Upper lobe of right lung (tissue), 1 donor: ENCODE measurements around the gene MRPS10. TPM values are rescaled to one million over a fixed set of nuclear protein-coding genes. Genes with fewer than 3 reads are reported as not detected.
"Not testable (repeated sequence)": the region's sequence is repeated elsewhere in the genome, so short reads cannot be mapped to it uniquely, and the experiment has no call there.

ENCODE experiments used
- ATAC-seq: fragments of 200-7000 bp; cut with Tn5 transposase; one replicate; pipeline ENCODE4 v1.9.1; 2020; ENCODE audit warnings: mild to moderate bottlenecking, moderate library complexity
- DNase-seq: peaks from one replicate; pipeline ENCODE4 v3.0.0-alpha.2; 2020
- H3K27ac ChIP-seq: fragments of 200-600 bp; one replicate; pipeline ENCODE4 v1.8.0; 2022
- H3K27me3 ChIP-seq: fragments of 200-600 bp; one replicate; pipeline ENCODE4 v1.8.0; 2022; ENCODE audit warnings: mild to moderate bottlenecking
- H3K36me3 ChIP-seq: fragments of 200-600 bp; one replicate; pipeline ENCODE4 v1.8.0; 2022
- H3K4me1 ChIP-seq: fragments of 200-600 bp; one replicate; pipeline ENCODE4 v1.8.0; 2022
- H3K4me3 ChIP-seq: fragments of 200-600 bp; one replicate; pipeline ENCODE4 v1.8.0; 2022; ENCODE audit warnings: mild to moderate bottlenecking
- H3K9me3 ChIP-seq: fragments of 200-600 bp; one replicate; pipeline ENCODE4 v1.8.0; 2022
- CTCF ChIP-seq: fragments of 200-600 bp; IDR thresholded peaks from one replicate; pipeline ENCODE4 v1.8.0; 2022; ENCODE audit warnings: antibody characterized with exemption
- intact Hi-C: fragments of 100-400 bp; cut with DNase I; formaldehyde crosslinking; loops from one replicate; pipeline ENCODE4 v1.11.0; 2022
- total RNA-seq: library from RNA; stranded (reverse); fragmentation: NEBNext Ultra II Directional; extraction: Animal tissue kit (Norgen Biotek cat#: 25700); gene quantifications from one replicate; pipeline ENCODE4 v1.2.1, GENCODE V29; 2021
- donor health status: DM: no; HTN: yes; CAD: no; lungs with severe emphysema.

Gene MRPS10
- total RNA-seq, 1 donor from 2014 or later = 24.8 TPM

DNA sequence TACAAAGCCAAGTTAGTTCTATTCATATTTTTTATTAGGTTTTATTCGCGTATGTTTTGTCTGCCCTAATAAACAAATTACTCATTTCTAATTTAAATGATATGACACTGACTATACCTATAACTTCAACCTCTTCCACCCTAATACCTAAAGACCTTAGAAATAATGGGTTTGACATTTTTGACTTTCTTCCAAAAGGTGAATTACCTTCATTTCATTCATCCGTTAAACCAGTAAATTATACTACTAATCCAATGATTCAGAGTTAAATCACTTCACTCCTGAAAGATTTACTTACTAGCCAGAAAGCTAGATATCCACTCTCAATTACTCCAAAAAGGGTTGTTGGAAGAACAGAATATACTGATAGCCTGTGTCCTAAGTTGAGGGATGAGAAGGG is 5.2 kb downstream of the MRPS10 start:
- Histone ChIP-seq H3K36me3 (peaks cover 64% of the 10 kb centered on the region), H3K27ac (no peak overlapping the region), H3K27me3 (no peaks in the 10 kb centered on the region), H3K4me1 (peaks cover 9% of the 10 kb centered on the region), H3K9me3 (no peaks in the 10 kb centered on the region), H3K4me3 (no peak overlapping the region)
- intact Hi-C loops = no loop called here
- ATAC-seq (no peak), DNase-seq (no peak)
- no peak for TF ChIP-seq CTCF

DNA sequence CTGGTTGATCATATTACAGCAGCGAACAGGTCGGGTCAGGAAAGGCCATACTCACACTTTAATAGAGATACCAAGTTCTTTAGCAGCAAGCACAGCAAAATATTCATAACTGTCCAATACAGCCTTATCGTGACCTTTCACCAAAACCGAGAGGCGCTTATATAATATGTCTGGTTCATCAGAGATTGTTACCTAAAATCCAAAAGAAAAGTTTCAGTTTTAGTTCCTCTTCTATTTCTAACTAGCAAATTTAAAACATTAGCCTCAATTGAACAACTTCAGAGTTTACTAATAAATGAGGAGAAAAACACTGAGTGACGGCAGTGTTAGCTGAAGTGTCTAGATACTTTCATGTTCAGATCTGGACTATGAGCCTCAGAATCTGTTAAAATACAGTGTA is 5.9 kb downstream of the MRPS10 start:
- Histone ChIP-seq H3K4me3 (no peak overlapping the region), H3K36me3 (peaks cover 71% of the 10 kb centered on the region), H3K27ac (no peak overlapping the region), H3K27me3 (no peaks in the 10 kb centered on the region), H3K4me1 (peaks cover 4% of the 10 kb centered on the region), H3K9me3 (no peaks in the 10 kb centered on the region)
- no peak for DNase-seq
- ATAC-seq = no peak
- no peak for TF ChIP-seq CTCF
- intact Hi-C loops = no loop called here

GRCh38 chr6:42210551-42210950 is 7.1 kb downstream of the MRPS10 start:
- H3K27me3 ChIP-seq = no peaks in the 10 kb centered on the region
- no peak for DNase-seq
- H3K4me1 ChIP-seq = no peaks in the 10 kb centered on the region
- no peak for ATAC-seq
- H3K27ac ChIP-seq = no peak overlapping the region
- TF ChIP-seq CTCF = no peak
- peaks cover 78% of the 10 kb centered on the region for H3K36me3 ChIP-seq
- no peak overlapping the region for H3K4me3 ChIP-seq
- H3K9me3 ChIP-seq = no peaks in the 10 kb centered on the region
- intact Hi-C loops = no loop called here

GRCh38 chr6:42207559-42207958 is 10.1 kb downstream of the MRPS10 start:
- H3K27me3 ChIP-seq, ATAC-seq, H3K4me1 ChIP-seq, H3K27ac ChIP-seq, H3K9me3 ChIP-seq, DNase-seq, intact Hi-C loops, H3K4me3 ChIP-seq: not testable (repeated sequence)
- H3K36me3 ChIP-seq = peaks cover 66% of the 10 kb centered on the region

- peaks cover 42% of the 10 kb centered on the region for H3K36me3 ChIP-seq
- ATAC-seq = no peak
Measured at GRCh38 chr6:42204768-42205282, 12.8 kb downstream of the MRPS10 start.

GRCh38 chr6:42203183-42203582 is 14.5 kb downstream of the MRPS10 start:
- Histone ChIP-seq H3K9me3 (no peaks in the 10 kb centered on the region), H3K27me3 (no peaks in the 10 kb centered on the region), H3K27ac (no peak overlapping the region), H3K4me1 (no peaks in the 10 kb centered on the region), H3K36me3 (peaks cover 26% of the 10 kb centered on the region), H3K4me3 (no peak overlapping the region)
- DNase-seq (no peak), ATAC-seq (no peak)
- TF ChIP-seq CTCF = no peak
- intact Hi-C loops = no loop called here

More at GRCh38 chr6:42204768-42205282, 12.8 kb downstream of the MRPS10 start:
- no peak overlapping the region for H3K27ac ChIP-seq
- no peak overlapping the region for H3K4me3 ChIP-seq
- H3K4me1 ChIP-seq = no peaks in the 10 kb centered on the region
- DNase-seq = no peak
- H3K27me3 ChIP-seq = no peaks in the 10 kb centered on the region
- no peaks in the 10 kb centered on the region for H3K9me3 ChIP-seq
- intact Hi-C loops = no loop called here
- no peak for TF ChIP-seq CTCF

GRCh38 chr6:42202131-42202915 is 15.3 kb downstream of the MRPS10 start:
- H3K27ac ChIP-seq, H3K4me1 ChIP-seq, ATAC-seq, intact Hi-C loops, DNase-seq, H3K4me3 ChIP-seq, H3K27me3 ChIP-seq, H3K9me3 ChIP-seq: not testable (repeated sequence)
- peaks cover 17% of the 10 kb centered on the region for H3K36me3 ChIP-seq
